HT1080 (cell line): ENCODE data around the gene STAB2. TPM values are rescaled to one million over a fixed set of nuclear protein-coding genes. Genes with fewer than 3 reads are reported as not detected.
"Not testable (repeated sequence)": the region's sequence is repeated elsewhere in the genome, so short reads cannot be mapped to it uniquely, and the experiment has no call there.

ENCODE experiments used
- DNase-seq: peaks from one replicate; pipeline ENCODE4 v3.0.0-alpha.2; 2015; ENCODE audit warnings: low read depth
- total RNA-seq: library from RNA; depleted of rRNA; stranded (reverse); fragments of >200 nt; shearing (Covaris generic); gene quantifications from 2 replicates; pipeline ENCODE4 v1.2.3, GENCODE V29; 2014

The STAB2 gene
- total RNA-seq, 1 experiment from 2014 or later = not detected

DNA sequence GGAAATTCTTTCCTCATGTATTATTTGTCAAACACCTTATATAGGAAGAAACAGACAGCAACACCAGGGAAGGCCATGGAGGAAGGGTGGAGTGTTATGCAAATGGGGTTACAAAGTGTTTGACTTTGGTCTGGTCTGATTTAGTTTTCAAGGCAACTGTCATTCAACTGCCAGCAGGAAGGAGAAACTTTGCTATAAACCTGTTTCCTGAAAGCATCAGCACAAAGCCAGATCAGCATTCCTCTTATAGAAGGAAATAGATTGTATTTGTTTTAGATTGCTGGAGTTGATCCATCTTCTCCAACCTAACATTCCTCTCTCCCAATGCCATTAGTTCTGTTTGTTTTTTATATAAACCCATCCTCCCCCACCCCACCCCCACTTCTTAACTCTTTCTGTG lies 65.7 kb downstream of the STAB2 start:
- DNase-seq = no peak

DNA sequence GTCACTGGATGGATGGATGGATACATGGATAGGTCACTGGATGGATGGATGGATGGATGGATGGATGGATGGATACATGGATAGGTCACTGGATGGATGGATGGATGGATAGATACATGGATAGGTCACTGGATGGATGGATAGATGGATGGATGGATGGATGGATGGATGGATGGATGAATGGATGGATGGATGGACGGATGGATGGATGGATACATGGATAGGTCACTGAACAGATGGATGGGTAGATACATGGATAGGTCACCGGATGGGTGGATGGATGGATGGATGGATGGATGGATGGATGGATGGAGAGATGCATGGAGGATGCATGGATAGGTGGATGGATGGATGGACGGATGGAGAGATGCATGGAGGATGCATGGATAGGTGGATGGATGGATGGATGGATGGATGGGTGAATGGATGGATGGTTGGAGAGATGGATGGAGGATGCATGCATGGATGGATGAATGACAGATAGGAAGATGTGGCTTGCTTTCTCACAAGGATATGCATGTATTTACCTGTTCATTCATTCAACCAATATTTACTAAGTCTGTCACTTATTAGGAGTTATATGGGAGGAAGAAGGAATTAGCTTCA lies 66.6 kb downstream of the STAB2 start:
- DNase-seq = not testable (repeated sequence)

- no peak for DNase-seq
Observed at GRCh38 chr12:103654816-103655215, 67.7 kb downstream of the STAB2 start.

GRCh38 chr12:103656291-103656690 lies 69.2 kb downstream of the STAB2 start:
- no peak for DNase-seq

DNA sequence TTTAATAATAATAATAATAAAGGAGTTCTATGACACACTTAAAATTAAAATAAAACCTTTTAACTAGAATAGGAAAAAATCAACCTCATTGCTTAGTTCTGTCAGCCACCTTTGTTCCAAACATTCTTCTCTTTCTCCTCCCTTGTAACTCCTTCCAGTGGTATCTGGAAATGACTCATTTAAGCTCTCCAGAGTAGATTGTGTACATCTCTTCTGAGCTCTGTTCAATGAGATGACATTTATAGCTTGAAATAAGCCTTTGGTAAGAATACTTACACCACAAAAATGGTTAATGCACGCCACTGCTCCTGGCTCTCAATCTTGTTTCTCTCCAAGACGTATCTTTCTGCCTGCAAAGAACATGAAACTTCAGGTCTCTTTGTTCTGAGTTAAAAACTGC lies 70.3 kb downstream of the STAB2 start:
- DNase-seq = peak; percentile 45

GRCh38 chr12:103664626-103665025 lies 77.6 kb downstream of the STAB2 start:
- no peak for DNase-seq

DNA sequence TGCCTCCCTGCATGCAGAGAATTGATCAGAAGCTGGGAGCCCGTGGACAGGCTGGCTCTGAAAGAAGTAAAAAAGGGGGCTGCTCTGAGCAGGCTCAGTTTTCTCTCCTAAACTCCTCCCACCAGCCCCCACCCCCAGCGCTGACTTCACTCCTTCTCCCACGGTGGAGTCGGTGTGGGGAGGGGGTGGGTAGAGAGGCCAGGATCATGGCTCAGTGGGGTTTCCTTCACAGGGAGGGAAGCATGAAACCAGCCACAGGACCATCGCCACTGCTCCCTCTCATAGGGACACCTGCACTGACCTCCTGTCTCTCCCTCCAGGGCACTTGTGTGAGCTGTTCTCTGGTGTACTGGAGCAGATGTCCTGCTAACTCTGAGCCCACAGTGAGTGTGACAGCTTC lies 78.9 kb downstream of the STAB2 start:
- DNase-seq = no peak

DNA sequence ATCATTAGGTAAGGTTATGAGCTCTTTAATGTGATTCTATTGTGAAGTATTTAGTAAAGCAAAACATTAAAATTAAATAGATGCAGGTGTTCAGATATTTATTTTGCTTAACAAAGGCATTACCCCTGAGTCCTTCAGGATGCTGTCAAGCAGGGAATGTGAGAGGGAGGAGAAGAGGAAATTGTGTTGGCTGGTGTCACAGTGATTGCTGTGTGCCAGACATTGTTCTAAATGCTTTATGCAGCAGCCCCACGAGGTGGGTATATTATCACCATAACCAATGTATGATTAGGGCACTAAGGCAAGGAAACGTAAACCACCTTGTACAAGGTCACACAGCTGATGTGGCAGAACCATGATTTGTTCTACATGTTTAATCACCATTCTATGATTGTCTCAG lies 80.1 kb downstream of the STAB2 start:
- DNase-seq = no peak

DNA sequence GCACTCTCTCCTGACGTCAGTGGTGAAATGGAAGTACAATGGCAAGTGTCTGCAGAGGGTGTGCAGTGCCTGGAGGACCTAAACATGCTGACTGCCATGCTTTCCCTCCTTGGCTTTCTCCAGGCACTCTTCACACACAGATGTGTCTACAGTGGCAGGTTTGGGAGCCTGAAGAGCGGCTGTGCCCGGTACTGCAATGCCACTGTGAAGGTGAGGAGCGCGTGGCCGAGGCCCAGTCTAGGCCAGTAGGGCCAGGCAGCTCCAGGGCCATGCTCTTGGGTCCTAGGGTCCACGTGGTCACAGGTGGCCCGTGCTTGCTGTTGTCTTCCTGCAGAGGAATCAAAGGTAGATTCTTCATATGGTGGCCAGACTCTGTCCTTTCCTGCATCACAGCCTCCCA lies 81.4 kb downstream of the STAB2 start:
- DNase-seq = no peak

DNA sequence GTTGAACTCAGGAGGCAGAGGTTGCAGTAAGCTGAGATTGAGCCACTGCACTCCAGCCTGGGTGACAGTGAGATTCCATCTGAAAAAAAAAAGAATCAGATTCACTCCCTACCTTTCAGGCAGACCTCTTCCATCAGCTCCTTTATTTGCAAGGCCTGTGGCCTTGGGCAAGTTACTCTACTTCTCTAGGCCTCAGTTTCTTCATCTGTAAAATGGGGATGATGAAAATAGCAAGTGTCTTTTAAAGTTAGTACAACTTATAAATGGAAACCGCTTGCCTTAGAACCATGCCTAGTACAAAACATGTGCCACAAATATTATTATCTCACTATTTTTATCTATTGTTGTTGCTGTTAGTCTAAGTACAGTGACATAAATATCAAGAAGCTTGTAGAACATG lies 84.3 kb downstream of the STAB2 start:
- no peak for DNase-seq

DNA sequence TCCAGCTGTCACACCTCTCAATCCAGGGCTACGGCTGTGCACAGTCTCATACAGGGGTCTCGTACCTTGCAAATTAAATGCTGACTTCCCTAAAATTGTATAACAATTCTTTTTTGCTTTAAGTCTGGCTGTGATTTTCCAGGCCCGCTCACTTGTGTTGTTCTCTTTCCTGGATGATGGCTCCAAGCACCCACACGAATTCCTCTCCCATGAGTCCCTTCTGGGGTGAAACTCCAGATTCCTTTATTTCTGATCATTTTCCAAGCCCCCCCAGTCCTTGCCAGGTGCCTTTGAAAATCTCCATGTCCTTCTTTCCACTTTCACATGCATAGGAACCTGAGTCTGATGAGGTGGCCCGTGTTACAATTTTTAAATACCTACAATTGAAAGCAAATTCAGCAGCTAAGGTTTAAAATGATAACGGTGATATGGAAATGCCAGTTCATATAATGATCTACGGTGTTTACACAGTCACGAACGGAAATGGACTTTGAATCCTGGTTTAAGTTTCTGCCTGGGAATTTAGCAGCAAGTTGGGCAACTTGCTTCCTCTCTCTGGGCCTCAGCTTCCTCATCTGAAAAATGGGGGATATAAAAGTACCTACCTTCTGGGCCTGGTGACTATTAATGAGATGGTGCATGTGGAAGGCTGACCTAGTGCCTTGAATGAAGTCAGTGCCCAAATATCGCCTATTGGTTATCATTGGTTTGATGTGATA lies 85.5 kb downstream of the STAB2 start:
- DNase-seq = no peak

- no peak for DNase-seq
Observed at GRCh38 chr12:103673487-103673886, 86.4 kb downstream of the STAB2 start.

- no peak for DNase-seq
Observed at GRCh38 chr12:103673891-103674375, 86.9 kb downstream of the STAB2 start.

DNA sequence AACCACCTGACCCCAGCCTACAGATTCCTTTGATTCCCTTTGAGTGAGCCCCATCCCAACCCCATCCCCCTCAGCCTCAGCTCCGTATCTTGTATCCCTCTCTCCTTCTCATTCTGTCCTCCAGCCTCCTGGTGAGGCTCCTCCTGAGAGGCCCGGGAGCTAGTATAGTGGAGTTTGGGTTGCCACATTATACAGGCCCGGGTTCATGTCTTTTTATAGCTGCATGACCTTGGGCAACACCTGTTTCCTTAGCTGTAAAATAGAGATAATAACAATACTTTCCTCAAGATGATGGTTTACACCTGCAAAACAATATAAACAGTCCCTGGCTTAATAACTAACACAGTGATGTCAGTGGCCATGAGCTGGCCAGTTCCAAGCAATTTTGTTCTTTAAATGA lies 89.8 kb downstream of the STAB2 start:
- no peak for DNase-seq

- no peak for DNase-seq
Observed at GRCh38 chr12:103677341-103677740, 90.3 kb downstream of the STAB2 start.

- no peak for DNase-seq
Observed at GRCh38 chr12:103677905-103678304, 90.8 kb downstream of the STAB2 start.

DNA sequence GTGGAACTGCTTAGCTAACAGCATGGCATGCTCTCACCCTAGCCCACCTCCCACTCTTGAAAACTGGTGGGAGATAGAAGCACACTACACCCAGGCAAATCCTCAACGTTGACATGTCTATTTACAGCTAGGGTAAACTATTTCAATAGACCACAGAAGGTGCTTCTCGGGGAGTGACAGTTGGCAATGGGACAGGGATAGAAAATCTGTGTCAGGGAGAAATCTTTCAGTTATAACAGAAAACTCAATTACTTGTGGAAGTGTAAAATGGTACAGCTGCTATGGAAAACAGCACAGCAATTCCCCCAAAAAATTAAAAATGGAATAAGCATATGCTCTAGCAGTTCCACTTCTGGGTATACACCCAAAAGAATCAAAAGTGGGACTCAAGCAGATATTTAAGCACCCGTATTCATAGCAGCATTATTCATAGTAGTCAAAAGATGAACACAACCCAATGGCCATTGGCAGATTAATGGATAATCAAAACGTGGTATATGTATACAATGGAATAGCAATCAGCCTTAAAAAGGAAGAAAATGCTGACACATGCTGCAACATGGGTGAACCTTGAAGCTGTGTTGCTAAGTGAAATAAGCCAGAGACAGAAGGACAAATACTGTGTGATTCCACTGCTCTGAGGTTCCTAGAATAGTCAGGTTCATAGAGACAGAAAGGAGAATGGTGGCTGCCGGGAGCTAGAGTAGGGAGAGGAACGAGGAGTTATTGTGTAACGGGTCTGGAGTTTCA lies 92.5 kb downstream of the STAB2 start:
- no peak for DNase-seq

- no peak for DNase-seq
Observed at GRCh38 chr12:103680591-103681141, 93.6 kb downstream of the STAB2 start.

GRCh38 chr12:103686026-103686425 lies 99.0 kb downstream of the STAB2 start:
- no peak for DNase-seq

GRCh38 chr12:103687253-103687652 lies 100.2 kb downstream of the STAB2 start:
- no peak for DNase-seq

DNA sequence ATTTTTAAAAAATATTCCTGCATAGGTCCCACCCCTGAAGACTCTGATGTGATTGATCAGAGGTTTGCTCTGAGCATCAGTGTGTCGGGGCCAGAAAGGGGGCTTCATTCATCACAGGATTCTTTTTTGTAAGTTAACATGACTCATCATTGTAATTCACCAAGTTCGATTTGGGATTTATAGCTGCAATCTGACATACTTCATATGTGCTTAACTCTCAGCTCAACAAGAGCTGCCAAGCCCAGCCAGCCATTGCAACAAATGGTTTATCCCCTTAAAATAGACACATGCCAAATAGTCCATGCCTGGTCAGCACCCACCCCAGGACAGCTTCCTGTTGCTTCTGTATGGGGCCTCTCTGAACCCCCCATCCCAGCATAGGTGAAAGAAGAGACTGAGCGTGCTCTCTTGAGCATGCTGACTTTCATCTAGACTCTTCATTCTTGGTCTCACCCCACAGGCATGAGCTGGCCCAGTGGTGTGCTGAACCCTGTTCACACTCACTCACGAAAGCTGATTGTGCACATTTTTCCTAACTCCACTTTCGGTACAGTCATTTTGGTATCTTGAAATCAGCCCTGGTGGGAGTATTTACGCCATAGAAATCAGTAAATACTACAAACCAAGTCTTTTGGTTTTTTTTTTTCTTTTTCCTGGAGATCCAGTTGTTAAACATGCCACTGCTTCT lies 101.4 kb downstream of the STAB2 start:
- DNase-seq = no peak

DNA sequence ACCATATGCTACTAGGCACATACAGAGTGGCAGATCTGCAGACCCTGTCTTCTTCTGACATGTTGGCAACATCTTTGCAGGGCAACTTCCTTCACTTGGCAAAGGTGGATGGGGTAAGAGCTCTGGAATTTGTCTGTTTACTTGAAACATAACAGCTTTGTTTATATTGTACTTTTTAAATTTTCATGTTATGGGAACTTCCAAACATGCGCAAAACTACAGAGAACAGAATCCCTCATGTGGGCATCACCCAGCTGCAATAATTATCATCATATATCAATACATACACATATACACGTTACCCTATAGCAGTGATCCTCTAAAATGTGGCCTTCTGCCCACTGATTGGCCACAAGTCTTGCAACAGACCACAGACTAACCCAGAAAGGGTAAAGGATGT lies 103.4 kb downstream of the STAB2 start:
- DNase-seq = no peak
